Suprapubic skin (tissue), 4 donors: ENCODE measurements around the gene EDN1. TPM values are rescaled to one million over a fixed set of nuclear protein-coding genes. Genes with fewer than 3 reads are reported as not detected.

ENCODE experiments used
- DNase-seq, 2 donors: peaks; one replicate each; pipeline ENCODE4 v3.0.0-alpha.2; 2019; ENCODE audit warnings: low spot score in 2 of 2
- H3K27ac ChIP-seq: fragments of 200-600 bp; sonication (generic); one replicate; pipeline ENCODE4 v1.5.1; 2019
- H3K27me3 ChIP-seq: fragments of 200-600 bp; sonication (generic); one replicate; pipeline ENCODE4 v1.5.1; 2019
- H3K36me3 ChIP-seq: fragments of 200-600 bp; sonication (generic); one replicate; pipeline ENCODE4 v1.5.1; 2019
- H3K4me1 ChIP-seq: fragments of 200-600 bp; sonication (generic); one replicate; pipeline ENCODE4 v1.5.1; 2019
- H3K4me3 ChIP-seq: fragments of 200-600 bp; sonication (generic); one replicate; pipeline ENCODE4 v1.5.1; 2019; ENCODE audit warnings: mild to moderate bottlenecking
- H3K9me3 ChIP-seq: fragments of 200-600 bp; sonication (generic); one replicate; pipeline ENCODE4 v1.5.1; 2019
- CTCF ChIP-seq, 2 donors: fragments of 200-600 bp in 1 of 2; fragments of 450-650 bp in 1 of 2; sonication (generic) in 1 of 2; IDR thresholded peaks; one replicate each; pipeline ENCODE4 v1.5.1; 2016 to 2019; ENCODE audit warnings: antibody characterized with exemption in 2 of 2, mild to moderate bottlenecking in 1 of 2, moderate library complexity in 1 of 2
- EP300 ChIP-seq: sonication (generic); formaldehyde crosslinking; IDR thresholded peaks from one replicate; pipeline ENCODE4 v1.6.1; 2017; ENCODE audit warnings: antibody characterized with exemption
- POLR2A ChIP-seq, 2 donors: fragments of 450-650 bp; IDR thresholded peaks; one replicate each; pipeline ENCODE4 v1.6.1; 2017; ENCODE audit warnings: antibody characterized with exemption in 2 of 2, mild to moderate bottlenecking in 2 of 2, moderate library complexity in 2 of 2
- POLR2AphosphoS5 ChIP-seq, 3 donors: sonication (generic); formaldehyde crosslinking; IDR thresholded peaks; one replicate each; pipeline ENCODE4 v1.6.1; 2017; ENCODE audit warnings: antibody characterized with exemption in 3 of 3
- WGBS: methylation state at CpG from one replicate; pipeline ENCODE4 v1.1.5; 2018; 5-methylcytosine and 5-hydroxymethylcytosine counted together
- total RNA-seq, 4 donors: library from RNA; depleted of rRNA; stranded (reverse); fragments of >200 nt; gene quantifications; one replicate each; pipeline ENCODE4 v1.1.0, GENCODE V29; 2016

EDN1 gene
- total RNA-seq, 4 donors from 2014 or later: 18.7 to 23.3 (median 20.7) TPM

DNA sequence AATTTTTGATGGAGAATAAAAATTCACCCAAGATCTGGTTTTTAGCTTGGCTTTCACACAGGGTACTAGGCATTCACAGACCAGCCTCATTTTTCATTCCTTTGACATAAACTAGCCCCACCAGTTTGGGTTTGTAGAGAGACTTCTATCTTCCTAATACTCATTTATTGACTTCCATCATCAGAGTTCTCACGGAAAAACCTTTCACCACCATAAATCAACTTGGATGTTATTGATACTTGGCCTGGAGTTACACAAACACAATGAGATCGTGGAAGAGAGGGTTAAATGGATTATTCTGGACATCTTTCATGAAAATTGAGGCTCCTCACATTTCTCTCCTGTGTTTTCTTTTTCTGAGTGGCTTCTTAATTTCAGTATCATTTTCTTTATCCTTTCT, 26.8 kb upstream of the EDN1 start:
- TF ChIP-seq EP300 (no peak), CTCF (IDR thresholded peaks at IDR 0.05) (no peak), POLR2AphosphoS5 (IDR thresholded peaks at IDR 0.05) (no peak), POLR2A (IDR thresholded peaks at IDR 0.05) (no peak)
- DNase-seq: no peak
- H3K4me3 ChIP-seq: no peak overlapping the region
- 71% methylated on average over 2 of the region's 2 CpGs for WGBS
- no peaks in the 10 kb centered on the region for H3K27me3 ChIP-seq
- no peak overlapping the region for H3K27ac ChIP-seq
- H3K4me1 ChIP-seq: no peaks in the 10 kb centered on the region
- no peaks in the 10 kb centered on the region for H3K9me3 ChIP-seq
- H3K36me3 ChIP-seq: no peaks in the 10 kb centered on the region

DNA sequence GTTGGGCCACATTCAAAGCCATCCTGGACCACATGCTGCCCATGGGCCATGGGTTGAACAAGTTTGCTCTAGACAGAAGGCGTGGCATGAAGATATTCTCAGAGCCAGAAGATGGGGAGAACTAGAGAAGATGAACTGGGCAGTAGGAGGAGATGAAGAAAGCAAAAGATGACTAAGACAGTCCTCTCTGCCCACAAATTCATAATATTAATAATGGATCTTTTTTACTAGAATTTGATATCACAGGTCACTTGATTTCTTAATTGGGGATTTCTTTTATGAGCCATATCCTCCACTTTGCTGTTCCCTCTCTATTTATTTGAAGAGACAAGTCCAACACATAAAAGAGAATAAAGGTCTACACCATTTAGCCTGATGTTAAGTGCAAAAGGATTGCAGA, 25.5 kb upstream of the EDN1 start:
- 97% methylated on average over 1 of the region's 1 CpG for WGBS

DNA sequence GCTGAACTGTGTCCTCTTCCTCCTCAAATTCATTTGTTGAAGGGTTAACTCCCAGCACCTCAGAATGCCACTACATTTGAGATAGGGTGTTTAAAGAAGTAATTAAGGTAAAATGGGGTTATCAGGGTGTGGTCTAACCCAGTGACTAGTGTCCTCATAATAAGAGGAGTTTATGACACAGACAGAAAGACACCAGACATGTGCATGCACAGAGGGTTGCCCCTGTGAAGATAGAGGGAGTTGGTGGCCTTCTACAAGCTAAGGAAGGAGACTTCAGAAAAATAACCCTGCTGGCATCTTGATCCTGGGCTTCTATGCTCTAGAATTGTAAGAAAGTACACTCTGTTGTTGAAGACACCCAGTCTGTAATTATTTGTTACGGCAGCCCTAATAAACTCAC, 24.9 kb upstream of the EDN1 start:
- Histone ChIP-seq H3K4me1 (no peaks in the 10 kb centered on the region), H3K27ac (no peak overlapping the region), H3K36me3 (no peaks in the 10 kb centered on the region), H3K4me3 (no peak overlapping the region), H3K27me3 (no peaks in the 10 kb centered on the region), H3K9me3 (no peaks in the 10 kb centered on the region)
- WGBS: 85% methylated on average over 1 of the region's 1 CpG
- no peak for DNase-seq
- no peak for TF ChIP-seq CTCF (IDR thresholded peaks at IDR 0.05)
- no peak for TF ChIP-seq POLR2AphosphoS5 (IDR thresholded peaks at IDR 0.05)
- TF ChIP-seq EP300: no peak
- no peak for TF ChIP-seq POLR2A (IDR thresholded peaks at IDR 0.05)

More for the DNA sequence above, 25.5 kb upstream of the EDN1 start:
- Histone ChIP-seq H3K4me1 (no peaks in the 10 kb centered on the region), H3K27me3 (no peaks in the 10 kb centered on the region), H3K4me3 (no peak overlapping the region), H3K36me3 (no peaks in the 10 kb centered on the region), H3K9me3 (no peaks in the 10 kb centered on the region), H3K27ac (no peak overlapping the region)
- no peak for DNase-seq
- TF ChIP-seq POLR2A (IDR thresholded peaks at IDR 0.05): no peak

GRCh38 chr6:12265791-12266190, 24.4 kb upstream of the EDN1 start:
- Histone ChIP-seq H3K4me3 (no peak overlapping the region), H3K27ac (no peak overlapping the region), H3K27me3 (no peaks in the 10 kb centered on the region), H3K4me1 (no peaks in the 10 kb centered on the region), H3K9me3 (no peaks in the 10 kb centered on the region), H3K36me3 (no peaks in the 10 kb centered on the region)
- no peak for DNase-seq
- WGBS: 93% methylated on average over 2 of the region's 2 CpGs
- TF ChIP-seq POLR2AphosphoS5 (IDR thresholded peaks at IDR 0.05) (no peak), CTCF (IDR thresholded peaks at IDR 0.05) (no peak), POLR2A (IDR thresholded peaks at IDR 0.05) (no peak), EP300 (no peak)

DNA sequence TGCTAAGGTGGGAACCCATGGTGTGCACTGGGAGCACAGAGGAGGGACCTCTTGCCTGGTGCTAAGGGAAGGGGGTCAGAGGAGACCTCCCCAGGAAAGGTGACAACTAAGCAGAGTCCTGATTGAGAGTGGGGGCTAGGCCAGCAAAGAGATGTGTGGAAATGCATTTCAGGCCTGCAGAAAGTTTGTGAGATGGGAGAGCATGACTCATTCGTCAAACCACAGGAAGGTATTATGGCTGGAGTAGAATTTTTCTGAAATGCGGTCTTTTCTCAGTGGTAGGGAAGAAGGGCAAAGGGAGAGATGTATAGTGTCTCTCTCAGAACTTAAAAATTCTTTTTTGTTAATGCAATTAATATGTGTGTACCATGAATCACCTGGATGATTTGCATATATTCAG, 23.6 kb upstream of the EDN1 start:
- no peak for TF ChIP-seq EP300
- TF ChIP-seq CTCF (IDR thresholded peaks at IDR 0.05): no peak
- no peak for TF ChIP-seq POLR2A (IDR thresholded peaks at IDR 0.05)
- TF ChIP-seq POLR2AphosphoS5 (IDR thresholded peaks at IDR 0.05): no peak
- Histone ChIP-seq H3K9me3 (peaks cover 1% of the 10 kb centered on the region), H3K27me3 (no peaks in the 10 kb centered on the region), H3K36me3 (no peaks in the 10 kb centered on the region), H3K4me1 (no peaks in the 10 kb centered on the region), H3K27ac (no peak overlapping the region), H3K4me3 (no peak overlapping the region)
- DNase-seq: no peak
- 82% methylated on average over 2 of the region's 2 CpGs for WGBS

GRCh38 chr6:12269110-12269509, 21.1 kb upstream of the EDN1 start:
- WGBS: 89% methylated on average over 2 of the region's 2 CpGs
- Histone ChIP-seq H3K4me3 (no peak overlapping the region), H3K36me3 (no peaks in the 10 kb centered on the region), H3K4me1 (no peaks in the 10 kb centered on the region), H3K27me3 (no peaks in the 10 kb centered on the region), H3K27ac (no peak overlapping the region), H3K9me3 (peaks cover 6% of the 10 kb centered on the region)
- DNase-seq: no peak
- no peak for TF ChIP-seq POLR2A (IDR thresholded peaks at IDR 0.05)
- no peak for TF ChIP-seq CTCF (IDR thresholded peaks at IDR 0.05)
- no peak for TF ChIP-seq EP300
- no peak for TF ChIP-seq POLR2AphosphoS5 (IDR thresholded peaks at IDR 0.05)
